Adrenal gland (tissue), 5 donors: ENCODE measurements around the gene ACTN2.

Experiments used
- CTCF ChIP-seq, 6 experiments: fragments of 450-650 bp in 4 of 6; fragments of 200-600 bp in 2 of 6; sonication (generic) in 1 of 6; IDR thresholded peaks; 1 replicate in 5 of 6; 2 replicates in 1 of 6; pipeline versions ENCODE4 v1.5.1 to v1.8.0; 2016 to 2021; ENCODE audit warnings: antibody characterized with exemption in 6 of 6, mild to moderate bottlenecking in 2 of 6, moderate library complexity in 1 of 6
- POLR2A ChIP-seq, 2 donors: fragments of 450-650 bp; IDR thresholded peaks; one replicate each; pipeline ENCODE4 v1.6.1; 2017; ENCODE audit warnings: antibody characterized with exemption in 2 of 2, mild to moderate bottlenecking in 2 of 2, moderate library complexity in 1 of 2
- donor health status: DM: no; HTN: no; CAD: no.

GRCh38 chr1:236747311-236747985 is 61.1 kb downstream of the ACTN2 start:
- no peak for TF ChIP-seq CTCF (IDR thresholded peaks at IDR 0.05)
- TF ChIP-seq POLR2A (IDR thresholded peaks at IDR 0.05) = no peak
